Ascending aorta (tissue), 2 donors: Measurements from ENCODE around the gene CCR1. TPM values are rescaled to one million over a fixed set of nuclear protein-coding genes. Genes with fewer than 3 reads are reported as not detected.

Experiments used
- DNase-seq, 2 donors: peaks; one replicate each; pipeline ENCODE4 v3.0.0-alpha.2; 2019; ENCODE audit warnings: low spot score in 2 of 2
- H3K27ac ChIP-seq, 2 donors: fragments of 200-600 bp; sonication (generic); one replicate each; pipeline ENCODE4 v1.5.1; 2016 to 2017; ENCODE audit warnings: mild to moderate bottlenecking in 1 of 2
- H3K27me3 ChIP-seq: fragments of 200-600 bp; sonication (generic); one replicate; pipeline ENCODE4 v1.5.1; 2017
- H3K36me3 ChIP-seq, 2 donors: fragments of 200-600 bp; sonication (generic); one replicate each; pipeline ENCODE4 v1.5.1; 2016
- H3K4me1 ChIP-seq, 2 donors: fragments of 200-600 bp; sonication (generic); one replicate each; pipeline ENCODE4 v1.5.1; 2016 to 2017; ENCODE audit warnings: mild to moderate bottlenecking in 1 of 2
- H3K4me3 ChIP-seq, 2 donors: fragments of 200-600 bp; sonication (generic); one replicate each; pipeline ENCODE4 v1.5.1; 2016 to 2017; ENCODE audit warnings: mild to moderate bottlenecking in 1 of 2
- H3K9me3 ChIP-seq, 2 donors: fragments of 200-600 bp; sonication (generic); one replicate each; pipeline ENCODE4 v1.5.1; 2016
- CTCF ChIP-seq, 3 experiments: fragments of 200-600 bp in 2 of 3; fragments of 450-650 bp in 1 of 3; sonication (generic) in 2 of 3; IDR thresholded peaks; one replicate each; pipeline ENCODE4 v1.5.1; 2016 to 2019; ENCODE audit warnings: antibody characterized with exemption in 3 of 3, mild to moderate bottlenecking in 1 of 3, moderate library complexity in 1 of 3
- intact Hi-C: fragments of 100-400 bp; cut with DNase I; formaldehyde crosslinking; loops from one replicate; pipeline ENCODE4 v1.15.1; 2023
- total RNA-seq: library from RNA; depleted of rRNA; stranded (reverse); fragments of >200 nt; gene quantifications from one replicate; pipeline ENCODE4 v1.1.0, GENCODE V29; 2016

Gene CCR1
- total RNA-seq, 1 donor from 2014 or later = 10.2 TPM

- Histone ChIP-seq H3K4me3 (no peak overlapping the region), H3K4me1 (no peaks in the 10 kb centered on the region), H3K36me3 (no peaks in the 10 kb centered on the region), H3K9me3 (no peaks in the 10 kb centered on the region), H3K27ac (no peak overlapping the region), H3K27me3 (no peaks in the 10 kb centered on the region)
- DNase-seq = no peak
- TF ChIP-seq CTCF (IDR thresholded peaks at IDR 0.05) = no peak
- intact Hi-C loops = no loop called here
Measured at GRCh38 chr3:46231323-46231722, 23.2 kb upstream of the CCR1 start.

- no peaks in the 10 kb centered on the region for H3K4me1 ChIP-seq
- DNase-seq = no peak
- H3K27ac ChIP-seq = no peak overlapping the region
- intact Hi-C loops = no loop called here
- no peak overlapping the region for H3K4me3 ChIP-seq
- no peak for TF ChIP-seq CTCF (IDR thresholded peaks at IDR 0.05)
- H3K9me3 ChIP-seq = no peaks in the 10 kb centered on the region
- no peaks in the 10 kb centered on the region for H3K36me3 ChIP-seq
- no peaks in the 10 kb centered on the region for H3K27me3 ChIP-seq
Measured at GRCh38 chr3:46228260-46229242, 20.4 kb upstream of the CCR1 start.

GRCh38 chr3:46222435-46223161 lies 14.5 kb upstream of the CCR1 start:
- Histone ChIP-seq H3K36me3 (no peaks in the 10 kb centered on the region), H3K4me1 (no peaks in the 10 kb centered on the region), H3K27ac (no peak overlapping the region), H3K27me3 (no peaks in the 10 kb centered on the region), H3K4me3 (no peak overlapping the region), H3K9me3 (no peaks in the 10 kb centered on the region)
- intact Hi-C loops = no loop called here
- TF ChIP-seq CTCF (IDR thresholded peaks at IDR 0.05) = no peak
- no peak for DNase-seq

GRCh38 chr3:46221938-46222337 lies 13.8 kb upstream of the CCR1 start:
- no peak for TF ChIP-seq CTCF (IDR thresholded peaks at IDR 0.05)
- H3K27me3 ChIP-seq = no peaks in the 10 kb centered on the region
- H3K36me3 ChIP-seq = no peaks in the 10 kb centered on the region
- H3K4me3 ChIP-seq = no peak overlapping the region
- intact Hi-C loops = no loop called here
- no peak for DNase-seq
- no peak overlapping the region for H3K27ac ChIP-seq
- no peaks in the 10 kb centered on the region for H3K4me1 ChIP-seq
- no peaks in the 10 kb centered on the region for H3K9me3 ChIP-seq

- Histone ChIP-seq H3K4me3 (no peak overlapping the region), H3K4me1 (no peaks in the 10 kb centered on the region), H3K27ac (no peak overlapping the region), H3K36me3 (no peaks in the 10 kb centered on the region), H3K27me3 (no peaks in the 10 kb centered on the region), H3K9me3 (no peaks in the 10 kb centered on the region)
- intact Hi-C loops = no loop called here
- TF ChIP-seq CTCF (IDR thresholded peaks at IDR 0.05) = no peak
- DNase-seq = no peak
Measured at GRCh38 chr3:46221391-46221790, 13.3 kb upstream of the CCR1 start.
